ENCODE data around the gene CASS4. TPM values are rescaled to one million over a fixed set of nuclear protein-coding genes. Genes with fewer than 3 reads are reported as not detected.

CASS4 gene
- total and polyA plus RNA-seq, 9 of the 15 experiments (the other 6 are each of a cell fraction or from before 2014, with no cell fraction given) = 8.1 to 53.8 (median 26.7) TPM

DNA sequence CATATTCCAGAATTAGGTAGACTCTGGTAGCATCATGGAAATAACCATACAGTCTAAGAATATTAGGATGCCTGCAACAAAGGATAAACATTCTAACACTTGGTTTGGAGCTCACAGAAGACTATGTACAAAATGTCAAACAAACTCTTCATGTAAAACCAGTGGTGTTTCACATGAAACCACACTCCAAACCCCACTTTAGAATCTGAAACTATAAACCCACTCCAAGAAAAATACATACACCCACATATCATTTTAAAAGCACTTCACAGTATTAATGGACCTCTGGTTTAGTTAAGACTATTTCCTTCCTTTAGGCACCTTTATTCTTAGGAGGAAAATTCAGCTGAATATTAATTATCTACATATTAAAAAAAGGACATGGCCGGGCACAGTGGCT is 30.6 kb upstream of the CASS4 start (continued):
- no peak for TF ChIP-seq HOMEZ (CRISPR knock-in tag; IDR thresholded peaks at IDR 0.05)

DNA sequence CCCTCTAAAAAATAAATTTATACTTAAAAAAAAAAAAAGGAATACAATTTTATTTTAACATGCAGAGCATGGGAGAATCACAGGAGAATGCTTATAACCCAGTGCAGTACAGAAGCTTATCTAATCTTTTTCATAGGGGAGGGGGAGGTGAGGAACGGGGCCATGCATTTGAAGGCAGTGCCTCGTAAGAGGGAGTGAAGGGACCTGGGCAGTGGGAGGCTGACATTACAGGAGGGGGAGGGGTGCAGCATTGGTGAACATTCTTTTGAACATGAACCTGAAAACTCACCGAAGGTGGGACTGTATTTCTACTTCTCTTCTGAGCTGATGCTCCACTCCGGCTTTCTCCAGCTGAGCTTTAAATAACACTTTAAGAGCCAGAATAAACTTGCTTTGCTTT is 29.4 kb upstream of the CASS4 start:
- ATAC-seq (peak; percentile 85), FAIRE-seq (peak; percentile 49), DNase-seq (ENCODE audit: extremely low read depth in 1 of 4, low spot score in 3 of 4) (peak; percentile 36 to 62 (median 44))
- Histone ChIP-seq H3K4me2 (ENCODE audit: insufficient read depth, low read length) (0 out of 2 replicates have a peak overlapping the region, but pooled peaks have one; percentile 10), H3K79me2 (ENCODE audit: control insufficient read depth, insufficient read depth, low read length) (peaks cover 87% of the 10 kb centered on the region), H4K20me1 (replicated peaks; ENCODE audit: control insufficient read depth, insufficient read depth, low read length) (no peaks in the 10 kb centered on the region; the same call in 1 of the 2 replicates), H3K9me1 (ENCODE audit: control insufficient read depth, insufficient read depth, low read length) (no peaks in the 10 kb centered on the region), H3K4me3 (no peak overlapping the region), H2AFZ (ENCODE audit: low read depth, low read length) (no peak overlapping the region), H3K4me1 (replicated peaks in 1 of 2; ENCODE audit: control insufficient read depth in 2 of 2, insufficient read depth in 2 of 2, low read length in 2 of 2) (peaks cover 0 to 16% of the 10 kb centered on the region in 2 experiments; a peak in 2 of 5 replicates), H3K27ac (ENCODE audit: extremely low read depth, low read depth, low read length) (peak overlapping the region; percentile 18; the same call in 1 of the 3 replicates), H3K27me3 (ENCODE audit: control insufficient read depth in 2 of 2, insufficient read depth in 2 of 2, low read length in 2 of 2) (no peaks in the 10 kb centered on the region), H3K36me3 (ENCODE audit: control insufficient read depth, insufficient read depth, low read length) (peaks cover 91% of the 10 kb centered on the region), H3K9ac (ENCODE audit: insufficient read depth in 1 of 2, low read depth in 2 of 2, low read length in 2 of 2) (no peak overlapping the region; a peak in 1 of 4 replicates), H3K9me3 (replicated peaks; ENCODE audit: control insufficient read depth, insufficient read depth, low read depth, low read length) (no peaks in the 10 kb centered on the region)
- intact Hi-C loops (cut with micrococcal nuclease) = no loop called here
- in situ Hi-C loops (cut with MboI) = no loop called here
- BruUV-seq (replicated peaks) = no TSS peak
- 36% methylated on average over 4 of the region's 4 CpGs for WGBS (ENCODE audit: insufficient coverage, low coverage, missing lambda C conversion rate)
- ChIA-PET CTCF (ENCODE audit: low intra/inter-chr PET ratio) (no interaction called here), POLR2A (interaction anchor here (0.6 to 2.8 kb wide), 5 partner anchors 9 to 83 kb away, joined by 3 to 21 read pairs (median 4); partner anchors contain the start of genes AURKA and CSTF1)
- TF ChIP-seq NFE2L1 (tag; IDR thresholded peaks at IDR 0.05; ENCODE audit: borderline replicate concordance, low read depth) (no peak), CBFA2T3 (IDR thresholded peaks at IDR 0.05) (0 out of 2 replicates have a peak, but pooled peaks have one; percentile 3), VEZF1 (CRISPR knock-in tag; IDR thresholded peaks at IDR 0.05) (peak; percentile 40), DPF2 (IDR thresholded peaks at IDR 0.05) (peak; percentile 18; the same call in 1 of the 2 replicates)
